Measurements from ENCODE around the gene SLC22A1. TPM values are rescaled to one million over a fixed set of nuclear protein-coding genes. Genes with fewer than 3 reads are reported as not detected.
"Not testable (repeated sequence)": the region's sequence is repeated elsewhere in the genome, so short reads cannot be mapped to it uniquely, and the experiment has no call there.

Gene SLC22A1
- total and polyA plus RNA-seq, 12 donors = 0.26 to 7.1 (median 1.7) TPM; not detected in 2

GRCh38 chr6:160133441-160134336 lies 12.1 kb downstream of the SLC22A1 start:
- TF ChIP-seq POLR2A (IDR thresholded peaks at IDR 0.05) (no peak), CTCF (IDR thresholded peaks at IDR 0.05) (no peak)
- H3K4me1 ChIP-seq (replicated peaks in 1 of 2) = peaks cover 0 to 4% of the 10 kb centered on the region in 2 donors
- WGBS, 4 donors = 89 to 94% (median 93%) methylated on average over 45 to 47 of the region's 47 CpGs
- no peaks in the 10 kb centered on the region for H3K9me3 ChIP-seq (replicated peaks in 1 of 3)
- no peak overlapping the region for H3K4me3 ChIP-seq
- H3K36me3 ChIP-seq (replicated peaks in 1 of 2) = no peaks in the 10 kb centered on the region
- intact Hi-C loops (cut with DNase I) = loop anchor here (5.0 to 10.0 kb wide), 2 partner anchors 321 to 324 kb away; no protein-coding TSS in a partner anchor
- no peaks in the 10 kb centered on the region for H3K27me3 ChIP-seq
- no peak for DNase-seq
- no peak overlapping the region for H3K27ac ChIP-seq

GRCh38 chr6:160134337-160134751 lies 12.7 kb downstream of the SLC22A1 start:
- not testable (repeated sequence) for DNase-seq; H3K9me3 ChIP-seq (replicated peaks in 1 of 3); H3K36me3 ChIP-seq (replicated peaks in 1 of 2); H3K4me3 ChIP-seq; H3K27ac ChIP-seq; H3K27me3 ChIP-seq
- H3K4me1 ChIP-seq (replicated peaks in 1 of 2) = peaks cover 0 to 11% of the 10 kb centered on the region in 2 donors
- intact Hi-C loops (cut with DNase I) = loop anchor here (5.0 to 10.0 kb wide), 2 partner anchors 320 to 323 kb away; no protein-coding TSS in a partner anchor
- 94 to 98% (median 94%) methylated on average over 16 to 20 of the region's 20 CpGs for WGBS, 4 donors

GRCh38 chr6:160134779-160135547 lies 13.3 kb downstream of the SLC22A1 start:
- Histone ChIP-seq H3K4me1 (replicated peaks in 1 of 2) (peaks cover 0 to 12% of the 10 kb centered on the region in 2 donors), H3K27ac (no peak overlapping the region), H3K9me3 (replicated peaks in 1 of 3) (no peaks in the 10 kb centered on the region), H3K36me3 (replicated peaks in 1 of 2) (no peaks in the 10 kb centered on the region), H3K27me3 (no peaks in the 10 kb centered on the region), H3K4me3 (no peak overlapping the region)
- WGBS, 4 donors = 85 to 90% (median 88%) methylated on average over 6 of the region's 6 CpGs
- intact Hi-C loops (cut with DNase I) = loop anchor here (5.0 to 10.0 kb wide), 2 partner anchors 320 to 322 kb away; no protein-coding TSS in a partner anchor
- TF ChIP-seq POLR2A (IDR thresholded peaks at IDR 0.05) (no peak), CTCF (IDR thresholded peaks at IDR 0.05) (no peak)
- no peak for DNase-seq

GRCh38 chr6:160135907-160136655 lies 14.5 kb downstream of the SLC22A1 start:
- H3K27ac ChIP-seq = no peak overlapping the region
- TF ChIP-seq POLR2A (IDR thresholded peaks at IDR 0.05) (no peak), CTCF (IDR thresholded peaks at IDR 0.05) (no peak)
- H3K4me1 ChIP-seq (replicated peaks in 1 of 2) = peaks cover 0 to 16% of the 10 kb centered on the region in 2 donors
- WGBS, 4 donors = 76 to 83% (median 80%) methylated on average over 16 to 21 of the region's 21 CpGs
- no peaks in the 10 kb centered on the region for H3K9me3 ChIP-seq (replicated peaks in 1 of 3)
- DNase-seq = no peak
- intact Hi-C loops (cut with DNase I) = loop anchor here in 1 of 2 donors (10.0 kb wide), 1 partner anchor 319 kb away; no protein-coding TSS in a partner anchor
- H3K27me3 ChIP-seq = no peaks in the 10 kb centered on the region
- no peak overlapping the region for H3K4me3 ChIP-seq
- no peaks in the 10 kb centered on the region for H3K36me3 ChIP-seq (replicated peaks in 1 of 2)

Data from adrenal gland (tissue), 12 donors.